Heart left ventricle (tissue), 13 donors: ENCODE results near the gene CNGA2.

Experiments
- CTCF ChIP-seq, 12 donors: fragments of 200-600 bp; sonication (generic) in 4 of 12; IDR thresholded peaks; one replicate each; pipeline versions ENCODE4 v1.5.0 to v1.8.0; 2018 to 2022; ENCODE audit warnings: antibody characterized with exemption in 12 of 12, mild to moderate bottlenecking in 5 of 12
- POLR2A ChIP-seq, 2 donors: fragments of 450-650 bp; IDR thresholded peaks; one replicate each; pipeline ENCODE4 v1.6.1; 2017; ENCODE audit warnings: antibody characterized with exemption in 2 of 2, mild to moderate bottlenecking in 2 of 2, moderate library complexity in 2 of 2
- donor health status: ischemic (EF 13 %, LVEDD 7.1; RV severe dilation, severe dysfunction).
- donor health status: DM: no; HTN: yes; CAD: no.
- donor health status: DM: no; HTN: no; CAD: no.
- donor health status: ischemic (EF 25% LVEDD 6.9; RV normal size, moderate dysfunction).
- donor health status: ischemic (EF 25% LVEDD 5.7; RV mildly dilated, moderate dysfunction).
- donor health status: ischemic (EF 35%, LVEDD 5.7; RV mildly dilated, moderate dysfunction).
- donor health status: nonischemic (EF 11% LVEDD 7.7; RV severe dilation, severe dysfunction).
- donor health status: DM: yes; HTN: yes; CAD: no.
- donor health status: PGD.
- donor health status: ischemic (EF 29% LVEDD 5.4; RV normal size, mild dysfunction).
- donor health status: nonischemic (EF 23%, LVEDD 6.1; RV moderate dilation, normal function).

- no peak for TF ChIP-seq CTCF (IDR thresholded peaks at IDR 0.05)
- no peak for TF ChIP-seq POLR2A (IDR thresholded peaks at IDR 0.05)
These were observed 9.8 kb upstream of the CNGA2 start for GRCh38 chrX:151724563-151725337.
